DMS53 treated with DMSO at 0.1 percent for 48 hours (cell line): ENCODE results near the gene OLFM3.

Experiments
- DNase-seq: peaks from one replicate; lab custom pipeline; 2025; ENCODE audit not compliant: unreplicated experiment; lab: John Stamatoyannopoulos, UW

Gene OLFM3

DNA sequence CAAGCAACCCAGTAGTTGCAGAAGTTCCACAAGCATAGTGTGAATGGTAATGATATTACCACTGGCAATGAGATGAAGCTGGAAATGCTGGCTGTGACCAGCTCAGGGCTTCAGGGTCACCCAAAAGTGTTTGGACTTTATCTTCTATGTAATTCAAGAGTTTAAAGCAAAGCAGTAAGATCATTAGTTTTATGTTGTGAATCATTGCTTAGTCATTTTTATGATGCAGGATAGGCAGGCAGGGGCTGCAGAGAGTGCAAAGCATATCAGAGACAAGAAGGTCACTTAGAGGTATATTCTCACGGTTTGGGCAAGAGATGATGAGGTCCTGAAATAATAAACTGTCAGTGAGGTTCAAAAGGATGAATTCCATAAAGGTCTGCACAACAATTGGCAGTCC, 147.4 kb downstream of the OLFM3 start:
- no peak for DNase-seq

DNA sequence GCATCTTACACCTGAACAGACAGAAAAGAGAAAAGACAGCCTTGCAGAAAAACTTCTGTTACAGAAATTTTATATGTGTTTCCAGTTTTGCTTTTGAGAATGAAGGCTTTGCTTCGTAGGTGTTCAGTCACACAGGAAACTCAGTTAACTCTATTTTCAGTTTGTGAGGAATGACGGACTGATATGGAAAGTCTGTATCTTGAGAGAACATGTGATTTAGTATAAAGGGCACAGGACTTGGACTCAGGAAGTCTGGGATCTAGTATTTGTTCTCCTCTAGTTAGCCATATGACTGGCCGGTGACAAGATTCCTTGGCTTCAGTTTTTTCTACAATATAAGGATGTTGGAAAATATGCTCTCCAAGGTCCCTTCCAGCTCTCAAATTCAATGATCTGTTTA, 149.1 kb downstream of the OLFM3 start:
- no peak for DNase-seq

DNA sequence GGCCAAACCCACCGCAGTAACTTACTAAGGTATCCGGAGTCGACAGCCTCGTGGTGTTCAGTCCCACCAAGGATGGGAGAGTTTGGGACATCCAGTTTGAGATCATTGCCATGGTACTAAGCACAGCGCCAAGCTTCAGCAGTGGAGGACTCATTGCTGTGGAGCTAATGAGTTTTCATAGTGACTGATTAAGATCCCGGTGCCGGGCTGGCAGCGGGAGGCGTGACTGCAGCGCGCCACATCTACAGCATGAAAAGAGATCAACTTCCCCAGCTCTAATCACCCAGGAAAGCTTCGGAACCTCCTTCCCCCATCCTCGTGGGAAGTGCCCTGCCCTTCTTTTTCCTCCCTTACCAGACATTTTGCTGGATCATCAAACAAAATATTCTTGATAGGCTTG, 149.9 kb downstream of the OLFM3 start:
- DNase-seq, result no peak

DNA sequence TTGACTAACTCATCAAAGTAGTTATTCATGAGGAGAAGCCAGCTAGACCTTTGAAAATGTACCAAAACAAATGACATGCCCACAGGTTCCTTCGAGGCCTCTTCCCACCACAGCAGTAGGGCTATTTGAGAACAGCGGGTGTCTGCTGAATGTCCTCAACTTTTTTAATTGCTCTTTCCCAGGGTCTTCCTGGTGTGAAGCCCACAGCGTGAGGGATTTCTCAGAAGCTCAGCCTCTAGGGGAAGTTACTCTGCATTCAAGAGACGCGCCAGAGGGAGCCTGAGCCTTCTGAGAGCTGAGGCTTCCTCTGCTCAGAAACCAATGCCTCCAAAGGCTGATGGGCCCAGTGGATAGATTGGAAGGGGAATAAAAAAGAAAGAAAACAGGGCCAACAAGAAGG, 153.6 kb downstream of the OLFM3 start:
- DNase-seq, result no peak

DNA sequence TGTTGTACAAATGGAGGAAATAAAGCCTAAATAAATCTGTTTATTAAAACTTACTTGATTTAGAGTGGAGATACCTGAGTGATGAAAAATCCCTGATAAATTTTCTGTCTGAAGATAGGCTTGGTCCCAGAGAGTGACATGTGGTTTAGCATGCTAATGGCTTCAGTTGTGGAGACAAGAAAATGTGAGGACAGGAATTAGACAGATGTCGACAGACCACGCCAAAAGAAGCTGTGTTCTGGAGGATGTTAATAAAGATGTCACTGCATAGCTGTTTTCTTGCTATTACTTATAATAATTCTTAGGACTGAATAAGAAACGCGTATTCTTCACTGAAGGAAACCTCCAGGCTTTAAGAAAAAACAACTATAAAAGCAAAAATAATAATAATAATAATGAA, 154.9 kb downstream of the OLFM3 start:
- DNase-seq, result no peak

DNA sequence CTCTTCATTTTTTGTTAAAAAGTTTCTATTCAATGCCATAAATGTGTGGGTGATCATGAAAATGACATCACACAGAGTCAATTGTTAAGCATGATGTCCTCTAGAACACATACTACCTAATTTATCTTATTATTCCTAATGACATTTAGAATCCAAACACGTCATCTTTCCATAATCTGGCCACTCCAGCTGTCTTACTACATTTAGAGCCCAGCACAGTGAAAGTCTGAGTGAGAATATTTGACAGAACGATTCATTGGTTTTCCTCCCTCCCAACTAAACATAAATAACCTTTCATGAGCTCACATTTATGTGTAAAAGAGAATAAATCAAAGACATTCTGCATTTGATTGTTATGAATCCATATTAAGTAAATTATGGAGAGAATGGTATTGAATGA, 160.7 kb downstream of the OLFM3 start:
- DNase-seq, result no peak

DNA sequence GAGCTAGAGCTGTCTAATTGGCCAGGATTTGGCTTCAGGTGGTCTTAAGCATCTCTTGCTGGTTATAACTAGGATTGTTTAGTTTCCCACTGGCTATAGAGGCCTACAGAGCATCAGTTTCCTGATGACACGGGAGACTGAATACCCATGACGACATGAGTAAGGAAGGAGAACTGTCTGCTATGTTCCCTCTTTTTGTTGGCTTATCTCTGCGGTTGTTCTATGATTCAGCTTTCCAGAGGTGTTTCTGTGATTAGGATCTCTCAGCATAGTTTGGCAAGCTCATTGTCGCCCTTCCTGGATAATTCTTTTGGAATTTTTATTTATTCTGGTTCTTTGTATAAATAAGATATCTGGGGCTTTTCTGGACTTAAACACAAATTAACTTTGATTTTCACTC, 163.4 kb downstream of the OLFM3 start:
- DNase-seq, result no peak

DNA sequence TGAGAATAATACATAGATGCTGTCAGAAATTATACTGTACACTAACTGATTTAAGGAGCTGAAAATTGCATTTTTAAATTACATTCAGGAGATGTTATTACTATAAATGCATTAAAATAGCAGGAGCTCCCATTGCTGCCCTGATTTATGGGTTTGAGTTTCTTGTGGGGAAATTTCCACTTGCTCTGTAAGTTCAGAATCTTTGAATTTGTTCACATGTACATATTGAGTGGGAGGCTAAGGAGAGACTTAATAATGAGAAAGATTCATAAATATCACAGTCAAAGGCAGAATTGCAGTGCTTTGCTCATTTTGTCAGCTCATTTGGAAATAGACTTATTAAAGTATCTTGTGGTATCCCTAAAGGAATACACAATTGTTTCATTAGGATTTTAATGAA, 170.3 kb downstream of the OLFM3 start:
- no peak for DNase-seq

DNA sequence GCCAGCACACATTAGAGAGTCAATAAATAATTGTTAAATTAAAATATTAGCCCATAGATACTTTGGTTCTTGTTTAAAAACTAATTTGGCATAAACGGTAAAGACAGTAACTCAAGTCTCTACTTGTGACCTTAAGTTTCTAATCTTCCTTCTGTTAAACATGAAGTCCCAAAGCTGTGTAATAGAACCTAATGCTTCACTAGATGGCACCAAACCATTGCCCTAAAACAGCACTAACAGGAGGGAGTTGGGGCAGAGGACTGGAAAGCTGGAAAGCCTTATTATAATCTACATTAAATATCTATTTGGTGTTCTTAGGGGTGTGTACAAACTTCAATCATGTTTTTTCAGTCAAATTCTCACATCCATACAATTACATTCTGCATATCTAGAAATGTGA, 176.7 kb downstream of the OLFM3 start:
- DNase-seq, result peak; percentile 74

DNA sequence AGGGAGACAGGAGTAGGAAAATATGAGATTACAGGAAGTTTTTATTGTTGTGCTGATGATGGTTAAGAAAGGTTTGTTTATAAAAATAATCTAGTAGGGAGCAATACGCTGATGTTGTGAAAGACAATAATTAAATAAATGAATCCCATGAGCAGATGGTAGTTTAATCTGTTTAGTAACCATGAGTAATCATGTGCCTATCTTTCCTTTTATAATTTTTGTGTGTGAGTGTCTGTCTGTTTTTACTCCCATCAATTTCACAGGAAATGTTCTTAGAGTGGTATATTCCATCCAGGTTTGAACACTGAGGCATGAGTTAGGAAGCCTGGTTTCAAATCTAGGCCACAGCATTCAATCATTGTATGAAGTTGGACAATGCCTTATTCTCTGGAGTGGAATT, 180.5 kb downstream of the OLFM3 start:
- no peak for DNase-seq

DNA sequence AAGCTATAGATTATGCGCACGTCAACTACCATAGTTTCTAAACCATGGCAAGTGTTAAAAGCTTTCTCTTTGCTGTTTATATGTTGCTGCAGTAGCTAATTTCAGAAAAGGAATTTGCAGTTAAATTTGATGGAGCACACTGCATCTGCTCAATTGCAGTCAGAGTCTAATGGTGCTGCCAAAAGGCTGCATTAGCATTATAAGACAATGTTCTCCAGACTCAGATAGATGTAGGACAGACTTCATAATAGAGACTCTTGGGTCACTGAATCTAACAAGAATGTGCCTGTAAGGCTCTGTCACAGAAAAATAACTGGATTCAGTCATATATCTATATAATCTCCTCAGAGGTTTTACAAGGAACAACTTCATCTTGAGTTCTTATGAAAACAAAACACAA, 198.3 kb downstream of the OLFM3 start:
- DNase-seq, result no peak

DNA sequence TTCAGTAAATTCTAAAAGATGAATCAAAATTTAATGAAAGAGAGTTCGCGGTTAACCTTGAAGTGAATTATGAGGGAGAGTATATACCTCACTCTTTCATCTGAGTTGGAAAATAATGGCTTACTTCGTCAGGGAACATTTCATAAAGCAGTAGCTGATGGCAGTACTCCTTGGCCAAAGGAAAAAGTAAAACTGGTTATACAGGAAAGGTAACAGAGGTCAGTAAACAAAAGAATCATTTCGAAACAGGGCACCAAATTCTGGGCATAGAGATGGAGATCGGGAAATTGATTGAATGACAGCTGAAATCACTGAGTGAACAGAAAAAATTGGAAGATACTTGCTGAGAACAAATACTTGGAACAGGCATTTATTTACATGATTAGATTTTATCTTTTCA, 199.0 kb downstream of the OLFM3 start:
- DNase-seq, result peak; percentile 93

DNA sequence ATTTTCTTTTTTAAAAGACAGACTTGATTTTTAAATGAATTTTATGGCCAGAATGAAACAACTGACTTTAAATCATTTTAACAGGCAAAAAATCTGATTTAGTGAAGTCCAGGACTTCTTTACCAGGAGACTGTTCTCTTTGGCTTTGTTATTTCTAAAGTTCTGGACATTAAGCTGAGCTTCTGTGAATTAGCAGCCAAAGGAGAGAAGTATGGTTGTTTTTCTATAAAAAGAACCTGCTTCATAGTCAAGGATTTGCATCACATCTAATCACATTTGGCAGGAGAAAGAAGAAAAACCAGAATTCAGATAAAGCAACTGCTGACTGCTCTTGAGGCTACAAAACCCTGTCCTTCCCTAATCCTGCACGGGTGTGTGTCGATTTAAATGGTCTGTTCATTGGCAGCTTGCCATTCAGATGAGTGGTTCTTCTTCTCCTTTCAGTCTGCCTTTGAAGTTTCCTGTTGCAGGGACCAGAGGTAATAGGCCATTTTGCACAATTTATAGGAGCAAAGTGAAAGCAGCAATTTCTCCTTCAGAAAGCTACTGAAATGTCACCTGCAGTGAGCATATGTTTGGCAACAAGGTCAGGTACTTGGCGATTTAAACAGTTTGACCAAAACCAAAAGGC, 215.4 kb downstream of the OLFM3 start:
- peak; percentile 99 for DNase-seq

DNA sequence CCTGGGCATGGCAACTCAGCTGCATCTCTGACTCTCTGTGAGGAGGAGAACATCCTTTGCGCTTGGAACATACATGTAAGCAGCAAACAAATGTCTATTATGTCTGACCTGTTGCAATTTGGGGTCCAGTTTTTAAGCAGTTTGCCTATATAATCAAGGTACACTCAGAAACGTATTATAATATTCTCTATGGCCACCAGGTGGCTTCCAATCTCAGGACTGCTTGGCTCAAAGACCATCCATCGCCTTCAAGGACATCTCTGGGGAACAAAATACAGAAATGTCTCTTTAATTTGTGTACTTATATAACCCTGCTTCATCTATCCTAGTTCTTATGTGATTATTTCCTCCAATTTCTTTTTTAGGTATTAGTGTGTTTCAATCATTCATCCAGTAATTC, 227.2 kb downstream of the OLFM3 start:
- DNase-seq, result peak; percentile 46

DNA sequence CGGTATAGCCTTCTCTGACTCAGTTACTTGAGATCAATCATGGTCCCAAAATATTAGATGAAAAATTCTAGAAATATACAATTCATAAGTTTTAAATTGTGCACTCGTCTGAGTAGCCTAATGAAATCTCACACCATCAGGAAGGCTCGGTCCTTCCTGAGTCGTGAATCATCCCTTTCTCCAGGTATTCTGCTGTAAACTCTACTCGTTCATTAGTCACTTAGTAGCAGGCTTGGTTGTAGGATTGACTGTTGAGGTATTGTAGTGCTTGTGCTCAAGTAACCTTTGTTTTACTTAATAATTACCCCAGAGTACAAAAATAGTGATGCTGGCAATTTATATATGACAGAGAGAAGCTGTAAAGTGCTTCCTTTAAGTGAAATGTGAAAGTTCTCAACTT, 238.7 kb downstream of the OLFM3 start:
- no peak for DNase-seq

DNA sequence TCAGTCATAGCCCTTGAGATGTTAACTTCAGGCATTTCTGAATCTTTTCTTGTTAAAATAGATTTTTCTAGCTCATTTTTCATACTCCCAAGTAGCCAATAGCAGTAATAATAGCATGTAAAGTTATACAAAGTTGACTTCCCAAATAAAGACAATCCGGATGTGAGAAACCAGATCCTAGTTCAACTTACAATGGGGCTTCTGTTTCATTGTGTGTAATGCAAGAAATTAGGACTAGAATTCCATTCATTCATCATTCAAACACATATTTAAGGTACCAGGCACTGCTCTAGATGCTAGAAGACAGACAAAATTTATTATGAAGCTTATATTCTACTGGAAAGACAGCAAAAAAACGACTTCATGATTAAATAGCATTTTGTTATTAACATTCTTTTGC, 240.3 kb downstream of the OLFM3 start:
- no peak for DNase-seq
